Activated CD4-positive, alpha-beta T cell treated with anti-CD3 and anti-CD28 coated beads, Interleukin-2, amount 10 ng/mL, durations not matched to agents 24 days and 14 days (primary cell): Measurements from ENCODE around the gene HOXD12. TPM values are rescaled to one million over a fixed set of nuclear protein-coding genes. Genes with fewer than 3 reads are reported as not detected.
A peak's percentile ranks its signal among the peaks of the same experiment; 100 is the strongest.

ENCODE experiments used
- DNase-seq: peaks from one replicate; pipeline ENCODE4 v3.0.0; 2022
- H3K27ac Mint-ChIP-seq: one replicate; pipeline ENCODE4 v1.8.0; 2022; ENCODE audit warnings: mild to moderate bottlenecking, mixed read lengths
- H3K27me3 Mint-ChIP-seq: one replicate; pipeline ENCODE4 v1.8.0; 2022; ENCODE audit warnings: mixed read lengths
- H3K36me3 Mint-ChIP-seq: one replicate; pipeline ENCODE4 v1.8.0; 2022; ENCODE audit warnings: low read depth, mild to moderate bottlenecking, mixed read lengths
- H3K4me1 Mint-ChIP-seq: one replicate; pipeline ENCODE4 v1.8.0; 2021; ENCODE audit warnings: mixed read lengths
- H3K4me3 Mint-ChIP-seq: one replicate; pipeline ENCODE4 v1.8.0; 2022; ENCODE audit warnings: mild to moderate bottlenecking, moderate library complexity, mixed read lengths
- H3K9me3 Mint-ChIP-seq: one replicate; pipeline ENCODE4 v1.8.0; 2021; ENCODE audit warnings: mixed read lengths
- intact Hi-C: fragments of 100-400 bp; cut with micrococcal nuclease; formaldehyde crosslinking; loops from one replicate; pipeline ENCODE4 v1.15.1; 2023
- total RNA-seq: library from RNA; stranded (reverse); gene quantifications from 2 replicates; pipeline ENCODE4 v1.2.3, GENCODE V29; 2022

The HOXD12 gene
- total RNA-seq, 1 donor from 2014 or later, result not detected

DNA sequence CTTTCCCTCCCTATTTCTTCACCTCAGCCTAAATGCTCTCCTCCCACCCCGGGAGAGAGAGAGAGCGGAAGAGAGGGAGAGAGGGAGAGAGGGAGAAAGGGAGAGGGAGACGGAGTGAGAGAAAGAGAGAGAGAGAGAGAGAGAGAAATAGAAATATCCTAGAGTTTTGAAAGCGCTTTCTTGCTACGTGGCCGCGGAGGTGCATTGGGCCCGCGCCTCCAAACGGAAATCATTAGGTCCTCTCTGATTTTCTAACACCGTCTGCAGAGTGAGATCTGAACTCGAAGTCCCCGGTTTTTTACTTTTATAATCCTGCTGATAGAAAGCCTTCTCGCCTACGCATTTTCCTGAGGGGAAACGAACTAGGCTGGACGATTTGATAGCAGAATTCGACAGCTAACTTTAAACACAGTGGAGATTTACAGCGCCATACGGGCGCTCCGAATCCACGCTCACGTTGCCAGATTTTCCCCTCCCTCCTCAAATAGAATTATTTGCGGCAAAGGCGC, 14.9 kb upstream of the HOXD12 start:
- peaks cover 78% of the 10 kb centered on the region for H3K27me3 Mint-ChIP-seq
- H3K9me3 Mint-ChIP-seq, result peaks cover 12% of the 10 kb centered on the region
- H3K27ac Mint-ChIP-seq, result peak overlapping the region; percentile 29
- intact Hi-C loops, result loop anchor here (5.0 kb wide), 1 partner anchor 1752 kb away; the partner anchor contains the start of gene SP9
- peaks cover 9% of the 10 kb centered on the region for H3K4me1 Mint-ChIP-seq
- DNase-seq, result peak; percentile 55
- peaks cover 4% of the 10 kb centered on the region for H3K36me3 Mint-ChIP-seq
- no peak overlapping the region for H3K4me3 Mint-ChIP-seq

DNA sequence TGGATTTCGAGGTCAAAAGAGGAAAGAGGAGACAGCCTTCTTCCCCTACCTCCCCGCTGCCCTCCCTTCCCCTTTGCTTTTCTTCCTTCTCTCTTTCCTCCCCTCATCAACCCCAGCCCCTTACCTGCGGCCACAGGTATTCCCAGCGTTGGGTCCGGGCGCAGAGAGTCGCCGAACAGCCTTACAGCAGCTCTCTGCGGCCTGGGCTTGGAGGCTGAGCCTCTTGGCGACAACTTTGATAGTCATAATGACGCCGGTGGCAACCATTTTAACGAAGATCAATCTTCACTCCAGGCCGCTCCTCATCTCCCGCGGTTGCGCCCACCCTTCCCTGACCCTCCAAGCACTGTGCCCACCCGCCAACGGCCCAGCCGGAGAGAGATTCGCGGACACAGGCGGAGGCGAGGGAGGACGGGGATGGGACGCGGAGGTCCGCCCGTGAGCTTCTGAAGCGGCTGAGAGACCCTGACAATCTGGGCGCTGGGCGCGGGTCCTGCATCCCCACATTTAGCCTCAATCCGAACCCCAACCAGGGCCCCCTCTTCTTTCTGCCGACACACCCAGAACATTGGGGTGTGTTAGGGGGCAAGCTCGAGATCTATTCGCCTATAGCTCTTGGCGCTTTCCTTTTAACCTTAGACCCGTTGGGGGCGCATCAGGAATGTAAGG, 14.3 kb upstream of the HOXD12 start:
- peaks cover 84% of the 10 kb centered on the region for H3K27me3 Mint-ChIP-seq
- H3K9me3 Mint-ChIP-seq, result peaks cover 12% of the 10 kb centered on the region
- no peak for DNase-seq
- peaks cover 9% of the 10 kb centered on the region for H3K4me1 Mint-ChIP-seq
- H3K36me3 Mint-ChIP-seq, result peaks cover 4% of the 10 kb centered on the region
- H3K4me3 Mint-ChIP-seq, result no peak overlapping the region
- peak overlapping the region; percentile 45 for H3K27ac Mint-ChIP-seq
- intact Hi-C loops, result no loop called here

DNA sequence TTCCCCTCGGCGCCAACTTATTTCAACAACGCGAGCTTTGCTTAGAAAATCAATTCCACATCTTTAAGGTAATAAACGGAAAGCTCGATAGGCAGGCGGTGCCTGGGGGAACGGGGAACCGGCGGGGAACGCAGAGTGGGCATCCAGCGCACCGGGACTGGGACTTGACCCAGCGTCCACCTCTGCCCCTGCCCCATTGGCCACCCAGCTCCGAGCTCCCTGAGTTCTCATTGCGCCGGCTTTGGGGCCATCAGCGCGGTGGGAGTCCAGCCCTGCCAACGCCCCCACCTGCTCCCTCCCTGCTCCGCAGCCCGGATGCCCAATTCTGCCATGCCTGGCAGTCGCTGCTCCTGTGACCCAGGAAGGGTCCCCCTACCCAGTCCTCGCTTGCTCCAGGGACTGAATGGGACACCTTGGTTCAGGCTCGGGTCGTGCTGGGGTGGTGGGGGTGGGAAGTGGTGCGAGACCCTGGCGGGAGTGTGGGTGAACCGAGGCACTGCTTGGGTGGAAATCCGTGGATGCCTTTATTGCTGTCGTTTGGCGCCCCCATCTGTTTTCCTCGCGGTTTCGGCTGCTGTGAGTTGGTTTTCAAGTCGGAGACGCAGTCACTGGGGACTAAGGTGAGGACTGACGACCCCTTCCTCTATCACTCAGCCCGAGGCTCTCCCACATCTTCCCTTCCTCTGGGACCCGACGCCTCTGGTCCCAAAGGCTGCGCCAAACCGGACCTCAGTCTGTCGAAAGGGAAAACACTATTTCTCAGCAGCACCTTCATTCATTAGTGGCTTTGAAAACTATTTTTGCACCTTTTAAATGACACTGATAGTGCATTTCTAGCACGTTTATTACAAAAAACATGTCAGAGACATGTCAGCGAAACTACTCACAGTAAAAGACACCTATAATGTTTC, 13.5 kb upstream of the HOXD12 start:
- Mint-ChIP-seq H3K4me3 (no peak overlapping the region), H3K27me3 (peaks cover 90% of the 10 kb centered on the region), H3K36me3 (peaks cover 3% of the 10 kb centered on the region), H3K27ac (peak overlapping the region; percentile 24), H3K9me3 (peaks cover 10% of the 10 kb centered on the region), H3K4me1 (peaks cover 8% of the 10 kb centered on the region)
- DNase-seq, result peak; percentile 60
- intact Hi-C loops, result no loop called here

DNA sequence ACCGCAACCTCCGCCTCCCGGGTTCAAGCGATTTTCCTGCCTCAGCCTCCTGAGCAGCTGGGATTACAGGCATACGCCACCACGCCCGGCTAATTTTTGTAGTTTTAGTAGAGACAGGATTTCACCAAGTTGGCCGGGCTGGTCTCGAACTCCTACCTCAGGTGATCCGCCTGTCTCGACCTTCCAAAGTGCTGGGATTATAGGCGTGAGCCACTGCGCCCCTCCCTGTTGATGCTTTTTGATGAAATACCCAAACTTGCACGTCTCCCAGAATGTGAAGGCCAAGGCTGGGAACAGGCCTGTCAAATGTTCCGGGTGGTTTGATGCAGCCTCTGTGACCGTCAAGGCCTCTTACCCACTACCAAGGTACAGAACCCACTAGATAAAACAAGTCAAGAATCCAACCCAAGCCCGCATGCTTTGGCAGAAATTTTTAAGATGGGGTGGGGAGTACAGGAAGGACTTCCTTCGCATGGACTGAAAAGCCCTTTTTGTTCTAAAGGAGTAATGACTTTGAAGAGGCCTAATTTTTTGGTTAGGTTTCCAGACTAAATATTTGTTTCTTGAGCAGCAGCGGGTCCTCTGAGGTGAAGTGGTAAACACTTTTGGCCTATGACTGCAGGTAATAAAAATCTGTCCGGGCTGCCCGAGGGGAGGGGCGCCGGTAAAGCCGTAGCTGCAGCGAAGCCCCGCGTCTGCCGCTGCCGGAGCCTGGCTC, 12.1 kb upstream of the HOXD12 start:
- no peak for DNase-seq
- Mint-ChIP-seq H3K4me3 (no peak overlapping the region), H3K36me3 (peaks cover 3% of the 10 kb centered on the region), H3K9me3 (peaks cover 11% of the 10 kb centered on the region), H3K4me1 (peaks cover 7% of the 10 kb centered on the region), H3K27ac (no peak overlapping the region), H3K27me3 (peaks cover 91% of the 10 kb centered on the region)
- intact Hi-C loops, result no loop called here

DNA sequence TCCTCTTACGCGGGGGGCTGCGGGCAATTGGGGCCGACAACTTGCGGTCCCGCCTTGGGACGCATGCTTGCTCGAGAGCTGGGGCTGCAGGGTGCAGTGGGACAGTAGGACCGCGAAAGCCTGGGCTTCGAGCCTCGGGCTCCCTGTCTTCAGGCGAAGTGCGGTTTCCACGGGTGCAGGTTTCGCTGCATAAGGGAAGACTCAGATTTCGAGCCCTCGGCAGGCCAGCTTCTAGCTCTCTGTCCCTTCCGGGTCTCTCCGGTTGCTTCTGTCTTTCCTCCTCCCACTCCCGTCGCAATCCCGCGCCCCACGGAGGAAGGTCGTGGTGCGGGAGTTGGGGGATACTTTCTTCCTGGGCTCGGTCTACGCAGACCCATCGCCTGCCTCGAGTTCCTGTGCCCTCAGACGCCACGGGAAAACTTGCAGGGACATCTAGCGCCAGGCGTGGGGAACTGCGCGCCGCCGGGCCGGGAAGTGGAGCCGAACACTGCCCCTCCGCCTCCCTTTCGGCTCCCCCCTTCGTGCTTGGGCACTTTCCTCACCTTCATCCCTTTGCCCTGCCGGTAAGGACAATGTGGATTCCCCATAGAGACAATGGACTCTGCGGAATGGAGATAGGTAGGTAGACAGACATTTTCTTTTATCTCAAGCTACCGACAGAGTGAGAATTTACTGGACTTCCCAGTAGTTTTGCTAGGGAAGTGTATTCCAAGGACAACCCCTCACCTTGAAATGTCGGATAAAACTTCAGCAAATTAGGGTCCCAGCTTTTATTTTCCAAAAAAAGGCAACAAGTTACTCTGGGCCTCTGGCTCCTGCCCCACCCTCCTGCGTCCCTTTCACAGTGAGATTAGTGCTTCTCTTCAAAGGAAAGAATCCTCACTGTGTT, 11.3 kb upstream of the HOXD12 start:
- no peak for DNase-seq
- Mint-ChIP-seq H3K4me1 (peaks cover 7% of the 10 kb centered on the region), H3K27ac (peak overlapping the region; percentile 25), H3K36me3 (peaks cover 3% of the 10 kb centered on the region), H3K27me3 (peaks cover 86% of the 10 kb centered on the region), H3K9me3 (peaks cover 11% of the 10 kb centered on the region), H3K4me3 (peak overlapping the region; percentile 36)
- intact Hi-C loops, result no loop called here

DNA sequence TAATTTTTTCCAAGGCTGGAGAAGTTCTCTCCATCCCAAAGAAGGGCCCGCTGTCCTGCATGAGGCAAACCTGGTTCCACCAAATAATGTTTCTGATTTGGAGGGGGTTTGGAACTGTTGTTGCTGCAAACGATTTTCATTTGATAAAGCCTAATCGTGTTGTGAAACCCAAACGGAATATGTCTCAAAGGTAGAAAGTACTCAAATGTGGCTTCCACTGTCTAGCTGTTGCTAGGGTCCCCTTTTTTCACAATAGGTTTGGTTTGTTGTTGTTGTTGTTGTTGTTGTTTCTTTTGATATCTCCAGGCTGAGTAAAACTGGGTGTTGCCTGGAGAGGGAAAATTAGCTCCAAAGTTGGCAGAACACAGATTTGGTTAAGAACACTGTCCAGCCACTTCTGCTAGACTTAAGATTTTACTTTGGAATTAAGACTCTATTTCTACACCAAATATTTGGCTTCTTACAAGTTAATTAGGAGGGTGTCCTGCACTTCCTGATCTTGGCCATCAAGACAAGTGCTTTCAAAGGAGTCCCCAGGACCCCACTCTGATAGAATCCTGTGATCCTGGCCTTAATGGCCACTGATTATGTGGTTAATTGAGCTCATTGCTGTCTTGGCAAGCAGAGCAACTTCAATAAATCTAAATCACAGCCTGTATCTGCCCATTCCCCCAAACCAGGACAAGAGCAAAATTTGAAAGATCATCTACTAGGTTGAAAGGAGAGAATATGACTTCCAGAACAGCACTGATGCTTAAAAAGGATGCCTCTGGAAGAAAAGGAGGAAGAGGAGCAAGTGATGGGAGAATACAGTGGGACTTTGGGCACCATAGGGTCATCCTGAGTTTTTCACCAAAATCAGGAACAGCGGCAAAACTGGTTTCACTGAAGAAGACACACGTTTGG, 10.4 kb upstream of the HOXD12 start:
- Mint-ChIP-seq H3K4me1 (peaks cover 5% of the 10 kb centered on the region), H3K36me3 (peaks cover 3% of the 10 kb centered on the region), H3K4me3 (no peak overlapping the region), H3K9me3 (peaks cover 11% of the 10 kb centered on the region), H3K27me3 (peaks cover 86% of the 10 kb centered on the region), H3K27ac (no peak overlapping the region)
- DNase-seq, result no peak
- intact Hi-C loops, result no loop called here

DNA sequence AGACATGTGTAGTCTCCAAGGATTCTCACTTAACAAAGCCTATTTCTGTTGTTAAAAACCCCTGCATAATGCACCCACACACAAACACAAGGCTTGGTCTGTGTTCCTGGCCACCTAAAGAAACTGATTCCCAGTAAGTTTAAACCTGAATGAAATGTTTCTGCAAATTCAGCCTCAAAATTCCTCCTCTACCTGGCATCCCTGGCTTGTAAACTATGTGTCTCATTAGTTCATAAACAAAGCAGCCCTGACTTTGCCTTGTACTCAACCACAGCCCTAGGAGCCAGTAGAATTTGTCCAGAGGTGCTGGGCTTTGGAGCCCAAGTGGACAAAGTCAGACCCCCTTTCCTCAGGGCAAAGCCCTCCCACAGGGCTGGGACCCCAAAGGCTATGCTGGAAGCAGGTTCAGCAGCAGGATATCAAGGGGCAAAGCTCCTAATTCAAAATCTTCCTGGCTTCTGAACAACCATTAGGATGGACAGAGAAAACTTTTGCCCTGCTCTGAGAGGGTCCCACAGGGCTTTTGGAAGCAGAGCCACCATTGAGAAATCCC, 9.7 kb upstream of the HOXD12 start:
- H3K27ac Mint-ChIP-seq, result no peak overlapping the region
- DNase-seq, result no peak
- H3K36me3 Mint-ChIP-seq, result peaks cover 3% of the 10 kb centered on the region
- H3K4me1 Mint-ChIP-seq, result peaks cover 5% of the 10 kb centered on the region
- peaks cover 11% of the 10 kb centered on the region for H3K9me3 Mint-ChIP-seq
- intact Hi-C loops, result no loop called here
- no peak overlapping the region for H3K4me3 Mint-ChIP-seq
- H3K27me3 Mint-ChIP-seq, result peaks cover 86% of the 10 kb centered on the region

DNA sequence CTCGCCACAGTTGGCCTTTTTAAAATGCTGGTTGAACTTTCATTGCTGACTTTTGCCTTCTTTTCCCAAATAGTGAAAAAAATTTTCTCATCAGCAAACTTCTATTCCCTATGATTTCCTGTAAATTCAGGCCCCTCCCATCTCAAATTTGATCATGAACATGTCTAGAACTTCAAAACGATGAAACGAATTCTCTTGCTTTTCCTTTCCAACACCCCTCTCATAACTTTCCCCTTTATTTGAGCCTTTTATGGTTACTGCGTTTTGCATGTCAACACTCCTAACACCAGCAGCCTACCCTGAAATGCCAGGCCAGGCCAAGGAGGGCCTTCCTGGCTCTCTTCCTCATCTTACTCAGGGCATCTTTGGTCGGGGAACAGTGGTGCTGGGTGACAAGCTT, 8.7 kb upstream of the HOXD12 start:
- Mint-ChIP-seq H3K27me3 (peaks cover 86% of the 10 kb centered on the region), H3K27ac (no peak overlapping the region)
- intact Hi-C loops, result no loop called here

DNA sequence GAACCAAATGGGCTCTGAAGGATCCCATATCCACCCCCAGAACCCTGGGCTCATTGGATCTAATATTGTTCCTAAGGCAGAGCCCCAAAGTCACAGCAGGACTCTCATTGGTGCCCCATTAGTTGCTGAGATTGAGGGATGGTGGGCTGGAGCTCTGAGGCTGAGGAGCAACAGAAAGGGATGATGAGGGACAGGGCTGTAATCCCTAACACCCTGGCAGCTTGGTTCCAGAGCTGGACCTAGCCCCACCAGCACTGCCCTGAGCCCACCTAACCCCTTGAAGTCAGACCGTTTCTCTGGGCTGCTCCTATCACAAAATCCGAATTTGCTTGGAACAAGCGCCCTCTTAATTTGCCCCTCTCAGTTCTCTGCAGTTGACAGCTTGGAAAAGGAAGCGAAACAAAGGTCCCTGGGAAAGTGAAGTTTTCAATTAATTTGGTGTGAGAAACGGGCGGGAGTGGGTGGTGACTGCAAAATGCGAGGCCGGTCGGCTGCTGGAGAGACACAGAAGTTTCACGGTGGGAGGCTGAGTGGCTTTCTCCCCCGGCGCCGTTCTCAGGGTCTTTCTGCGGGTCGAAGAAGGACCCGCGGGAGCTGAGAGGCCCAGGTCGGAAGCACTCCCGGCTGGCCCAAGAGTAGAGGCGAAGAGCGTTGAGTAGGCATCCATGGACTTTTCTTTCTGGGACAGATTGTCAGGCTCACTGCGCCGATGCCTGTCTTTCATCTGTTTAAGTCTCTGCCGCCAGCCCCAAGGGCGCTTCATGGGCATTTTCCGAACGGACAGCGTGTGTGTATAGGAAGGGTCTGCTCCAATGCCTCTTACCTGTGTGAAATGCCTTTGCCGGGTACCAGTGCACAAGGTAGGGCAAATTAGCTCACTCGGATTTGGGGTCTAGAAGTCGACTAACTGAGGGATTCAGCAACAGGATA, 8.0 kb upstream of the HOXD12 start:
- Mint-ChIP-seq H3K36me3 (peaks cover 3% of the 10 kb centered on the region), H3K4me3 (no peak overlapping the region)
- intact Hi-C loops, result no loop called here

More for the DNA sequence above, 8.7 kb upstream of the HOXD12 start:
- H3K4me1 Mint-ChIP-seq, result peaks cover 5% of the 10 kb centered on the region
- H3K4me3 Mint-ChIP-seq, result no peak overlapping the region
- peaks cover 3% of the 10 kb centered on the region for H3K36me3 Mint-ChIP-seq
- DNase-seq, result no peak
- H3K9me3 Mint-ChIP-seq, result peaks cover 7% of the 10 kb centered on the region

DNA sequence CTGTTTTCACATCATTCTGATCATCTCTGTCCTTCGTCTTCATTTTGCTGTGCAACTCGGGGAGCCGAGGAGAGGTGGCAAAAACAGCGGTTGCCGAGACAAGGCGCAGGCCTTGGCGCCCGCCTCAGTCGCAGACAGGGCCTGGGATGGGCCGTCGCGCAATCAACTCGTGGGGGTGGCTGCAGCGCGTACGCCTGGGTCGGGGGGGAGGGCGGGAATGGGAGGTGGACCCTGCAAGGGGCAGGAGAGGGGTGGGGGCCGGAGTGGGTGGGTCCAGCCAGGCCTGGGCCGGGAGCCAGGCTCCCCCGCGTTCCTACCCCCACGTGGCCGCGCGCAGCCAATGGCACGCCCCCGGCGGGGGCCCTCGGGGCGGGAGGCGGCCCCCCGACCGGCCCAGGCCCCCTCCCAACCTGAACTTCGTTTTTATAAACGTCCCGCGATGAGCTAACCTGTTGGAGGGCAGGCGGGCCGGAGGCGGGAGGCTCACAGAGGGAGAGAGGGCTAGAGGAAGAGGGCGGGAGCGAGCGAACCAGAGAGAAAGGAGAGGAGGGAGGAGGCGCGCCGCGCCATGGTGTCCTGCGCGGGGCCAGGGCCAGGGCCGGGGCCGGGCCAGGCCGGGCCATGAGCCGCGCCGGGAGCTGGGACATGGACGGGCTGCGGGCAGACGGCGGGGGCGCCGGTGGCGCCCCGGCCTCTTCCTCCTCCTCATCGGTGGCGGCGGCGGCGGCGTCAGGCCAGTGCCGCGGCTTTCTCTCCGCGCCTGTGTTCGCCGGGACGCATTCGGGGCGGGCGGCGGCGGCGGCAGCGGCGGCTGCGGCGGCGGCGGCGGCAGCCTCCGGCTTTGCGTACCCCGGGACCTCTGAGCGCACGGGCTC, 7.1 kb upstream of the HOXD12 start, which contains the start of gene HOXD13:
Gene HOXD13, plus strand, starts transcription at position 452 of the 875 bp plus-strand sequence. Its CDS starts 170 bp downstream, at position 622.
- Mint-ChIP-seq H3K27ac (peak within 1 kb of the TSS; percentile 79), H3K27me3 (peaks cover 88% of the 10 kb centered on the region), H3K4me1 (peaks cover 14% of the 10 kb centered on the region), H3K36me3 (peaks cover 3% of the 10 kb centered on the region), H3K4me3 (peak within 1 kb of the TSS; percentile 1), H3K9me3 (peaks cover 4% of the 10 kb centered on the region)
- peak; percentile 60 for DNase-seq
- intact Hi-C loops, result no loop called here

More for the DNA sequence above, 8.0 kb upstream of the HOXD12 start:
- H3K27ac Mint-ChIP-seq, result peak overlapping the region; percentile 79
- peaks cover 7% of the 10 kb centered on the region for H3K4me1 Mint-ChIP-seq
- H3K27me3 Mint-ChIP-seq, result peaks cover 88% of the 10 kb centered on the region
- peaks cover 7% of the 10 kb centered on the region for H3K9me3 Mint-ChIP-seq
- DNase-seq, result no peak
